Spinal cord (tissue), 10 donors: ENCODE results near the gene EIF2S2. TPM values are rescaled to one million over a fixed set of nuclear protein-coding genes. Genes with fewer than 3 reads are reported as not detected.
"Not testable (repeated sequence)": the region's sequence is repeated elsewhere in the genome, so short reads cannot be mapped to it uniquely, and the experiment has no call there.

ENCODE experiments used
- DNase-seq, 6 donors: peaks; one replicate each; pipeline versions ENCODE4 v3.0.0 to v3.0.0-alpha.2; 2013 to 2015; ENCODE audit warnings: low spot score in 6 of 6, low read depth in 4 of 6
- H3K27ac ChIP-seq: one replicate; pipeline ENCODE4 v1.5.1; 2013; ENCODE audit warnings: low read depth, low read length, control low read depth
- H3K27me3 ChIP-seq: one replicate; pipeline ENCODE4 v1.6.1; 2013; ENCODE audit warnings: low read length; ENCODE audit not compliant: control insufficient read depth, insufficient read depth
- H3K36me3 ChIP-seq: one replicate; pipeline ENCODE4 v1.6.1; 2013; ENCODE audit warnings: low read length; ENCODE audit not compliant: control insufficient read depth, insufficient read depth
- H3K4me1 ChIP-seq: one replicate; pipeline ENCODE4 v1.6.1; 2013; ENCODE audit warnings: low read length; ENCODE audit not compliant: control insufficient read depth, insufficient read depth
- H3K4me3 ChIP-seq: one replicate; pipeline ENCODE4 v1.5.1; 2013; ENCODE audit warnings: low read depth, low read length, control low read depth
- H3K9me3 ChIP-seq: one replicate; pipeline ENCODE4 v1.6.1; 2013; ENCODE audit warnings: low read length; ENCODE audit not compliant: control insufficient read depth, insufficient read depth
- WGBS: methylation state at CpG from one replicate; pipeline ENCODE4 v1.1.5; 2013; ENCODE audit warnings: missing lambda C conversion rate; ENCODE audit not compliant: insufficient coverage; 5-methylcytosine and 5-hydroxymethylcytosine counted together
- polyA plus RNA-seq, 2 donors: library from polyadenylated mRNA; unstranded; fragments of 120-200 nt; gene quantifications; one replicate each; pipeline ENCODE4 v1.2.1, GENCODE V29; 2013; ENCODE audit not compliant: insufficient read length in 2 of 2
- total RNA-seq, 2 donors: library from RNA; depleted of rRNA in 1 of 2; stranded (reverse); fragments of 120-200 nt in 1 of 2; fragments of >200 nt in 1 of 2; gene quantifications; one replicate each; pipeline versions ENCODE4 v1.2.3 to v1.2.4, GENCODE V29; 2013 to 2014
- donor health status: healthy.

EIF2S2 gene
- total and polyA plus RNA-seq, 4 donors = 40.8 to 68.6 (median 45.4) TPM

- no peak for DNase-seq
- Histone ChIP-seq H3K9me3 (no peaks in the 10 kb centered on the region), H3K36me3 (no peaks in the 10 kb centered on the region), H3K4me1 (no peaks in the 10 kb centered on the region), H3K27ac (no peak overlapping the region), H3K27me3 (no peaks in the 10 kb centered on the region), H3K4me3 (no peak overlapping the region)
- 65% methylated on average over 2 of the region's 2 CpGs for WGBS
Observed at GRCh38 chr20:34141293-34141692, 29.2 kb upstream of the EIF2S2 start.

GRCh38 chr20:34135525-34136275, 23.7 kb upstream of the EIF2S2 start:
- WGBS = 96% methylated on average over 3 of the region's 11 CpGs
- H3K27me3 ChIP-seq = not testable (repeated sequence)

GRCh38 chr20:34133365-34133860, 21.4 kb upstream of the EIF2S2 start:
- not testable (repeated sequence) for H3K4me1 ChIP-seq, H3K27ac ChIP-seq, H3K4me3 ChIP-seq, H3K9me3 ChIP-seq, DNase-seq, H3K36me3 ChIP-seq, H3K27me3 ChIP-seq
- WGBS = no CpG with 5 or more reads among the region's 4 CpGs

More at GRCh38 chr20:34135525-34136275, 23.7 kb upstream of the EIF2S2 start:
- DNase-seq, H3K4me1 ChIP-seq, H3K4me3 ChIP-seq, H3K27ac ChIP-seq, H3K9me3 ChIP-seq, H3K36me3 ChIP-seq: not testable (repeated sequence)

GRCh38 chr20:34132943-34133342, 20.9 kb upstream of the EIF2S2 start:
- whole genome bisulfite sequencing = 87% methylated on average over 11 of the region's 21 CpGs
- H3K4me1 ChIP-seq, H3K27me3 ChIP-seq, H3K9me3 ChIP-seq, DNase-seq, H3K27ac ChIP-seq, H3K4me3 ChIP-seq, H3K36me3 ChIP-seq: not testable (repeated sequence)

- H3K27me3 ChIP-seq, DNase-seq, H3K4me1 ChIP-seq, H3K36me3 ChIP-seq, H3K27ac ChIP-seq, H3K4me3 ChIP-seq, H3K9me3 ChIP-seq: not testable (repeated sequence)
- 94% methylated on average over 8 of the region's 26 CpGs for whole genome bisulfite sequencing
Observed at GRCh38 chr20:34132491-34132890, 20.4 kb upstream of the EIF2S2 start.

- no peak overlapping the region for H3K27ac ChIP-seq
- H3K4me1 ChIP-seq = peaks cover 4% of the 10 kb centered on the region
- H3K36me3 ChIP-seq = no peaks in the 10 kb centered on the region
- H3K9me3 ChIP-seq = no peaks in the 10 kb centered on the region
- 94% methylated on average over 2 of the region's 4 CpGs for WGBS
- no peak for DNase-seq
- H3K27me3 ChIP-seq = no peaks in the 10 kb centered on the region
- H3K4me3 ChIP-seq = no peak overlapping the region
Observed at GRCh38 chr20:34131491-34131890, 19.4 kb upstream of the EIF2S2 start.

GRCh38 chr20:34129518-34130162, 17.6 kb upstream of the EIF2S2 start:
- H3K36me3 ChIP-seq = no peaks in the 10 kb centered on the region
- peak; percentile 56 to 94 (median 66) for DNase-seq
- H3K9me3 ChIP-seq = no peaks in the 10 kb centered on the region
- peaks cover 4% of the 10 kb centered on the region for H3K4me1 ChIP-seq
- H3K27ac ChIP-seq = no peak overlapping the region
- WGBS = 12% methylated on average over 5 of the region's 10 CpGs
- H3K27me3 ChIP-seq = no peaks in the 10 kb centered on the region
- no peak overlapping the region for H3K4me3 ChIP-seq

- 88% methylated on average over 5 of the region's 10 CpGs for WGBS
- no peak overlapping the region for H3K4me3 ChIP-seq
- H3K9me3 ChIP-seq = no peaks in the 10 kb centered on the region
- peaks cover 4% of the 10 kb centered on the region for H3K4me1 ChIP-seq
- H3K36me3 ChIP-seq = no peaks in the 10 kb centered on the region
- no peaks in the 10 kb centered on the region for H3K27me3 ChIP-seq
- no peak for DNase-seq
- no peak overlapping the region for H3K27ac ChIP-seq
Observed at GRCh38 chr20:34127792-34128191, 15.7 kb upstream of the EIF2S2 start.

GRCh38 chr20:34124469-34125249, 12.6 kb upstream of the EIF2S2 start:
- Histone ChIP-seq H3K27me3 (no peaks in the 10 kb centered on the region), H3K9me3 (no peaks in the 10 kb centered on the region), H3K27ac (no peak overlapping the region), H3K36me3 (no peaks in the 10 kb centered on the region), H3K4me1 (peaks cover 4% of the 10 kb centered on the region), H3K4me3 (no peak overlapping the region)
- no peak for DNase-seq
- WGBS = no CpG with 5 or more reads among the region's 2 CpGs
